BE2C (cell line): ENCODE measurements around the gene SAP30L.

Experiments
- DNase-seq: peaks from one replicate; pipeline ENCODE4 v3.0.0-alpha.2; 2020
- H3K27me3 ChIP-seq: fragments of 250-450 bp; sonication (Bioruptor Pico); 2 replicates; pipeline ENCODE4 v1.5.1; 2020; ENCODE audit warnings: mild to moderate bottlenecking
- H3K36me3 ChIP-seq: fragments of 250-450 bp; sonication (Bioruptor Pico); 2 replicates; pipeline ENCODE4 v1.5.1; 2020; ENCODE audit warnings: mild to moderate bottlenecking
- H3K4me1 ChIP-seq: fragments of 250-450 bp; sonication (Bioruptor Pico); 2 replicates; pipeline ENCODE4 v1.5.1; 2020
- H3K4me3 ChIP-seq: 2 replicates; pipeline ENCODE4 v1.5.1; 2011; ENCODE audit warnings: low read depth, low read length
- H3K9me3 ChIP-seq: fragments of 250-450 bp; sonication (Bioruptor Pico); 2 replicates; pipeline ENCODE4 v1.5.1; 2020
- CTCF ChIP-seq: IDR thresholded peaks from 2 replicates; pipeline ENCODE4 v1.5.1; 2012; ENCODE audit warnings: mild to moderate bottlenecking, low read depth, low read length

SAP30L gene

GRCh38 chr5:154460172-154460571 is 14.4 kb downstream of the SAP30L start:
- Histone ChIP-seq H3K9me3 (no peaks in the 10 kb centered on the region), H3K27me3 (no peaks in the 10 kb centered on the region), H3K4me3 (no peak overlapping the region), H3K4me1 (peaks cover 18% of the 10 kb centered on the region), H3K36me3 (peaks cover 21% of the 10 kb centered on the region)
- no peak for DNase-seq
- no peak for TF ChIP-seq CTCF

- DNase-seq = peak; percentile 81
- TF ChIP-seq CTCF = peak; percentile 65
- H3K9me3 ChIP-seq = no peaks in the 10 kb centered on the region
- H3K4me1 ChIP-seq = peaks cover 19% of the 10 kb centered on the region
- peaks cover 14% of the 10 kb centered on the region for H3K36me3 ChIP-seq
- H3K27me3 ChIP-seq = no peaks in the 10 kb centered on the region
- H3K4me3 ChIP-seq = no peak overlapping the region
These were observed 15.7 kb downstream of the SAP30L start for GRCh38 chr5:154461531-154461930.

- DNase-seq = no peak
- H3K36me3 ChIP-seq = peaks cover 7% of the 10 kb centered on the region; the same call in 1 of the 2 replicates
- H3K9me3 ChIP-seq = no peaks in the 10 kb centered on the region
- H3K27me3 ChIP-seq = no peaks in the 10 kb centered on the region
- H3K4me3 ChIP-seq = no peak overlapping the region
- H3K4me1 ChIP-seq = peaks cover 29% of the 10 kb centered on the region
- no peak for TF ChIP-seq CTCF
These were observed 18.6 kb downstream of the SAP30L start for GRCh38 chr5:154464438-154464837.

GRCh38 chr5:154465169-154465568 is 19.4 kb downstream of the SAP30L start:
- no peak for TF ChIP-seq CTCF
- DNase-seq = no peak
- Histone ChIP-seq H3K4me3 (no peak overlapping the region), H3K36me3 (peaks cover 7% of the 10 kb centered on the region; the same call in 1 of the 2 replicates), H3K9me3 (no peaks in the 10 kb centered on the region), H3K27me3 (no peaks in the 10 kb centered on the region), H3K4me1 (peaks cover 33% of the 10 kb centered on the region)

- H3K27me3 ChIP-seq = no peaks in the 10 kb centered on the region
- peaks cover 43% of the 10 kb centered on the region for H3K4me1 ChIP-seq
- no peak for TF ChIP-seq CTCF
- H3K4me3 ChIP-seq = no peak overlapping the region
- DNase-seq = no peak
- H3K9me3 ChIP-seq = no peaks in the 10 kb centered on the region
- H3K36me3 ChIP-seq = 0 out of 2 replicates have a peak, but pooled peaks cover 3% of the 10 kb centered on the region
These were observed 20.4 kb downstream of the SAP30L start for GRCh38 chr5:154466147-154466546.

GRCh38 chr5:154466671-154467070 is 20.9 kb downstream of the SAP30L start:
- TF ChIP-seq CTCF = no peak
- Histone ChIP-seq H3K4me3 (no peak overlapping the region), H3K27me3 (no peaks in the 10 kb centered on the region), H3K4me1 (peaks cover 45% of the 10 kb centered on the region), H3K9me3 (no peaks in the 10 kb centered on the region), H3K36me3 (peaks cover 4% of the 10 kb centered on the region)
- DNase-seq = no peak
